RWPE2 (cell line): Measurements from ENCODE around the gene ZNHIT1.

Source experiments
- ATAC-seq: fragments of 200-7000 bp; cut with Tn5 transposase; 3 replicates; pipeline ENCODE4 v1.9.1; 2021; ENCODE audit warnings: low read depth
- DNase-seq: peaks from one replicate; pipeline ENCODE4 v3.0.0-alpha.2; 2020; ENCODE audit warnings: low spot score
- H3K27ac ChIP-seq: fragments of 450-650 bp; 2 replicates; pipeline ENCODE4 v1.5.1; 2017; ENCODE audit warnings: mild to moderate bottlenecking; ENCODE audit not compliant: poor library complexity, severe bottlenecking
- H3K27me3 ChIP-seq: fragments of 250-450 bp; sonication (Bioruptor Pico); 2 replicates; pipeline ENCODE4 v1.5.1; 2021; ENCODE audit warnings: mild to moderate bottlenecking, moderate library complexity; ENCODE audit not compliant: insufficient read depth, poor library complexity, severe bottlenecking
- H3K36me3 ChIP-seq: fragments of 250-450 bp; sonication (Bioruptor Pico); 2 replicates; pipeline ENCODE4 v1.5.1; 2020; ENCODE audit warnings: low read depth, mild to moderate bottlenecking, moderate library complexity
- H3K4me1 ChIP-seq: fragments of 250-450 bp; sonication (Bioruptor Pico); 2 replicates; pipeline ENCODE4 v1.5.1; 2021; ENCODE audit warnings: mild to moderate bottlenecking, moderate library complexity; ENCODE audit not compliant: insufficient read depth, poor library complexity, severe bottlenecking
- H3K4me3 ChIP-seq: fragments of 250-450 bp; sonication (Bioruptor Pico); 2 replicates; pipeline ENCODE4 v1.5.1; 2021; ENCODE audit warnings: mild to moderate bottlenecking, moderate library complexity; ENCODE audit not compliant: severe bottlenecking
- H3K9me3 ChIP-seq: fragments of 250-450 bp; sonication (Bioruptor Pico); 2 replicates; pipeline ENCODE4 v1.5.1; 2021; ENCODE audit warnings: mild to moderate bottlenecking, moderate library complexity; ENCODE audit not compliant: severe bottlenecking
- CTCF ChIP-seq: fragments of 450-650 bp; IDR thresholded peaks from one replicate; pipeline ENCODE4 v1.5.1; 2017; ENCODE audit warnings: mild to moderate bottlenecking, moderate library complexity; ENCODE audit not compliant: poor library complexity, severe bottlenecking

The ZNHIT1 gene

DNA sequence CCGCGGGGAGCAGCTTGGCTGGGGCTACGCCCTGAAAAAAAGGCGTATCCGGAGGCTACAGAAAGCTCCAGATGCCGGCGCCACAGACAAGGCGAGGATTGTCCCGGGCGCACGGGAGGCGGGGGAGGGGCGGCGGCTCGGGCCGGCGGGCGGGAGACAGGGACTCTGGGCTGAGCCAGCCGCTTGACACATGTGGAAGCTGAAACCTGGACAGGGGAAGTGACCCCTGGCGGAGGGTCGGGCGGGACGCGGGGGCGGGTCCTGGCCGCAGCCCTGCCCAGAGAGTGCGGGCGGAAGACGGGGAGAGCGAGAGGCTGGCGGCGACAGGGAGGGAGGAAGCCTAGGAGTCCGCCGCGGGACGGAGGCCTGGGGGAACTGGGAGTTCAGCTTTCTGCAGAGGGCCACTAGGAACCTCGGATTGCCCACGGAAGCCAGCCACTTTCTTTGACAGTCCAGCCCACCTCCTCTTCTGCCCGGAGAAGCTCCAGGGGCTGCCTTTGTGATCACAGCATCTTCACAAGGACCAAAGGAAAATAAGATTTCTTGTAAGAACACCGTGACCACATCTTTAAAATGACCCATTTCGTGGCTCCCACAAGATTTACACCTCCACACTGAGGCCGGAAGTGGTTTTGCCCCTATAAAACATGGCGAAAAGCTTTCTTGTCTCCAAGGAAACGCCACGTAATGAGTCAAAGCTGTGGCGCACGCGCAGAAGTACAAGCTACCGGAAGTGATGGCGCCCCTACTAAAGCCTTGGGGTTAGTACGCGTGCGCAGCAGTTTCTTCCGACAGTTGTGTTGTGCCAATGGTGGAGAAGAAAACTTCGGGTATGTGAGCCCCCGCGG is at the start of gene ZNHIT1, which contains the start of gene PLOD3:
TSS of gene ZNHIT1 (plus strand) at position 778 of the 848 bp plus-strand sequence. CDS start at position 809, 31 bp downstream.
TSS of gene PLOD3 (minus strand) at position 194 of the 848 bp plus-strand sequence. CDS start 307 bp downstream, outside the sequence.
- peak; percentile 94 for DNase-seq
- no peaks in the 10 kb centered on the region for H3K9me3 ChIP-seq
- H3K4me1 ChIP-seq: no peaks in the 10 kb centered on the region
- peak; percentile 84 for ATAC-seq
- peak within 1 kb of the TSS; percentile 79 for H3K27ac ChIP-seq
- H3K36me3 ChIP-seq: peaks cover 27% of the 10 kb centered on the region
- no peaks in the 10 kb centered on the region for H3K27me3 ChIP-seq
- peak within 1 kb of the TSS; percentile 50 for H3K4me3 ChIP-seq
- peak; percentile 34 for TF ChIP-seq CTCF

- H3K9me3 ChIP-seq: no peaks in the 10 kb centered on the region
- peaks cover 26% of the 10 kb centered on the region for H3K4me1 ChIP-seq
- no peak for DNase-seq
- ATAC-seq: no peak
- H3K4me3 ChIP-seq: no peak overlapping the region
- peaks cover 70% of the 10 kb centered on the region for H3K27me3 ChIP-seq
- H3K27ac ChIP-seq: no peak overlapping the region
- H3K36me3 ChIP-seq: no peaks in the 10 kb centered on the region
- no peak for TF ChIP-seq CTCF
Measured at GRCh38 chr7:101168412-101169049, 49.4 kb upstream of the ZNHIT1 start.

GRCh38 chr7:101169110-101169837 is 48.7 kb upstream of the ZNHIT1 start:
- Histone ChIP-seq H3K36me3 (no peaks in the 10 kb centered on the region), H3K4me1 (peaks cover 29% of the 10 kb centered on the region), H3K27ac (no peak overlapping the region), H3K27me3 (peaks cover 75% of the 10 kb centered on the region), H3K9me3 (no peaks in the 10 kb centered on the region), H3K4me3 (no peak overlapping the region)
- ATAC-seq (no peak), DNase-seq (no peak)
- no peak for TF ChIP-seq CTCF

GRCh38 chr7:101169838-101170551 is 48.0 kb upstream of the ZNHIT1 start:
- no peak overlapping the region for H3K4me3 ChIP-seq
- no peak overlapping the region for H3K27ac ChIP-seq
- no peaks in the 10 kb centered on the region for H3K36me3 ChIP-seq
- H3K27me3 ChIP-seq: peaks cover 76% of the 10 kb centered on the region
- TF ChIP-seq CTCF: peak; percentile 93
- ATAC-seq (peak; percentile 20; the same call in 1 of the 3 replicates), DNase-seq (no peak)
- no peaks in the 10 kb centered on the region for H3K9me3 ChIP-seq
- H3K4me1 ChIP-seq: peaks cover 29% of the 10 kb centered on the region
